H9 (cell line): Measurements from ENCODE around the gene CDH13. TPM values are rescaled to one million over a fixed set of nuclear protein-coding genes. Genes with fewer than 3 reads are reported as not detected.

Experiments used
- DNase-seq: peaks from one replicate; pipeline ENCODE4 v3.0.0-alpha.2; 2017
- H2AFZ ChIP-seq: one replicate; pipeline ENCODE4 v1.6.1; 2013; ENCODE audit warnings: mild to moderate bottlenecking, low read length, control low read depth, moderate library complexity
- H2AK5ac ChIP-seq: 2 replicates; pipeline ENCODE4 v1.6.1; 2013; ENCODE audit warnings: low read length, control low read depth, mixed read lengths; ENCODE audit not compliant: insufficient read length
- H2BK120ac ChIP-seq: one replicate; pipeline ENCODE4 v1.6.1; 2013; ENCODE audit warnings: low read depth, mild to moderate bottlenecking, low read length, control low read depth, inconsistent platforms; ENCODE audit not compliant: poor library complexity, severe bottlenecking
- H2BK12ac ChIP-seq: 2 replicates; pipeline ENCODE4 v1.6.1; 2013; ENCODE audit warnings: low read length, control low read depth, mixed read lengths, low read depth; ENCODE audit not compliant: insufficient read length
- H2BK15ac ChIP-seq: 2 replicates; pipeline ENCODE4 v1.6.1; 2013; ENCODE audit warnings: low read depth, low read length, control low read depth
- H2BK20ac ChIP-seq: one replicate; pipeline ENCODE4 v1.6.1; 2013; ENCODE audit warnings: low read depth, mild to moderate bottlenecking, low read length, control low read depth, inconsistent platforms; ENCODE audit not compliant: poor library complexity, severe bottlenecking
- H2BK5ac ChIP-seq: 2 replicates; pipeline ENCODE4 v1.6.1; 2013; ENCODE audit warnings: low read length, control low read depth, mixed read lengths; ENCODE audit not compliant: insufficient read length
- H3K14ac ChIP-seq: 2 replicates; pipeline ENCODE4 v1.6.1; 2013; ENCODE audit warnings: low read length, control low read depth; ENCODE audit not compliant: insufficient read depth
- H3K18ac ChIP-seq: 2 replicates; pipeline ENCODE4 v1.6.1; 2013; ENCODE audit warnings: low read depth, mild to moderate bottlenecking, mixed read lengths, low read length, control low read depth; ENCODE audit not compliant: insufficient read length
- H3K23ac ChIP-seq: 2 replicates; pipeline ENCODE4 v1.6.1; 2013; ENCODE audit warnings: low read length, control low read depth, mixed read lengths, low read depth; ENCODE audit not compliant: insufficient read length
- H3K23me2 ChIP-seq: 2 replicates; pipeline ENCODE4 v1.6.1; 2013; ENCODE audit warnings: low read depth, mild to moderate bottlenecking, mixed read lengths, low read length, control low read depth; ENCODE audit not compliant: insufficient read length, poor library complexity, severe bottlenecking
- H3K27ac ChIP-seq: 2 replicates; pipeline ENCODE4 v1.5.1; 2013; ENCODE audit warnings: low read length, control low read depth, mixed read lengths, low read depth; ENCODE audit not compliant: insufficient read length
- H3K27me3 ChIP-seq: 2 replicates; pipeline ENCODE4 v1.6.1; 2013; ENCODE audit warnings: low read length, control low read depth, inconsistent platforms; ENCODE audit not compliant: insufficient read depth
- H3K4ac ChIP-seq: 2 replicates; pipeline ENCODE4 v1.6.1; 2013; ENCODE audit warnings: low read depth, mild to moderate bottlenecking, control low read depth, inconsistent platforms, low read length, moderate library complexity
- H3K4me1 ChIP-seq: 2 replicates; pipeline ENCODE4 v1.6.1; 2013; ENCODE audit warnings: low read length, control low read depth, inconsistent platforms; ENCODE audit not compliant: insufficient read depth
- H3K4me2 ChIP-seq: 2 replicates; pipeline ENCODE4 v1.6.1; 2013; ENCODE audit warnings: low read length, control low read depth, mixed read lengths; ENCODE audit not compliant: insufficient read length, insufficient read depth
- H3K56ac ChIP-seq: 2 replicates; pipeline ENCODE4 v1.6.1; 2013; ENCODE audit warnings: low read depth, mild to moderate bottlenecking, mixed read lengths, low read length, control low read depth; ENCODE audit not compliant: insufficient read length
- H3K79me1 ChIP-seq: 2 replicates; pipeline ENCODE4 v1.6.1; 2013; ENCODE audit warnings: low read depth, mild to moderate bottlenecking, moderate library complexity, low read length, control low read depth, inconsistent platforms; ENCODE audit not compliant: insufficient read depth, poor library complexity, severe bottlenecking
- H3K79me2 ChIP-seq: 2 replicates; pipeline ENCODE4 v1.6.1; 2013; ENCODE audit warnings: low read length, control low read depth, inconsistent platforms; ENCODE audit not compliant: insufficient read depth
- H3K9ac ChIP-seq: 2 replicates; pipeline ENCODE4 v1.6.1; 2013; ENCODE audit warnings: low read length, control low read depth, mixed read lengths; ENCODE audit not compliant: insufficient read length; ENCODE audit errors: extremely low read depth
- H3K9me3 ChIP-seq: one replicate; pipeline ENCODE4 v1.6.1; 2013; ENCODE audit warnings: low read depth, low read length, inconsistent platforms; ENCODE audit not compliant: control insufficient read depth
- H3T11ph ChIP-seq: one replicate; pipeline ENCODE4 v1.6.1; 2013; ENCODE audit warnings: mild to moderate bottlenecking, low read length, control low read depth, inconsistent platforms
- H4K20me1 ChIP-seq: one replicate; pipeline ENCODE4 v1.6.1; 2013; ENCODE audit not compliant: control insufficient read depth, insufficient read length, insufficient read depth
- H4K5ac ChIP-seq: 2 replicates; pipeline ENCODE4 v1.6.1; 2013; ENCODE audit warnings: low read depth, mild to moderate bottlenecking, mixed read lengths, low read length, control low read depth; ENCODE audit not compliant: insufficient read length
- H4K8ac ChIP-seq: replicated peaks from 2 replicates; pipeline ENCODE4 v1.6.1; 2013; ENCODE audit warnings: low read length, control low read depth, mixed read lengths, low read depth; ENCODE audit not compliant: insufficient read length
- H4K91ac ChIP-seq: 2 replicates; pipeline ENCODE4 v1.6.1; 2013; ENCODE audit warnings: low read depth, mild to moderate bottlenecking, moderate library complexity, mixed read lengths, low read length, control low read depth; ENCODE audit not compliant: insufficient read length
- H3K27ac Mint-ChIP-seq, 3 experiments: 2 replicates in 2 of 3; 3 replicates in 1 of 3; pipeline ENCODE4 v1.8.0; 2020 to 2021; ENCODE audit warnings: mixed read lengths in 3 of 3, mild to moderate bottlenecking in 1 of 3, moderate library complexity in 1 of 3
- H3K27me3 Mint-ChIP-seq: 2 replicates; pipeline ENCODE4 v1.8.0; 2021; ENCODE audit warnings: low read depth, mild to moderate bottlenecking, moderate library complexity, mixed read lengths
- H3K36me3 Mint-ChIP-seq, 3 experiments: 2 replicates in 2 of 3; 3 replicates in 1 of 3; pipeline ENCODE4 v1.8.0; 2020 to 2021; ENCODE audit warnings: low read depth in 3 of 3, mixed read lengths in 3 of 3; ENCODE audit not compliant: insufficient read depth in 1 of 3
- H3K4me1 Mint-ChIP-seq, 2 experiments: 2 replicates each; pipeline ENCODE4 v1.8.0; 2020; ENCODE audit warnings: mixed read lengths in 2 of 2
- H3K4me3 Mint-ChIP-seq, 2 experiments: 2 replicates in 1 of 2; 3 replicates in 1 of 2; pipeline ENCODE4 v1.8.0; 2020 to 2021; ENCODE audit warnings: mild to moderate bottlenecking in 2 of 2, mixed read lengths in 2 of 2, moderate library complexity in 1 of 2
- H3K9me3 Mint-ChIP-seq, 2 experiments: 2 replicates in 1 of 2; 3 replicates in 1 of 2; pipeline ENCODE4 v1.8.0; 2020; ENCODE audit warnings: mild to moderate bottlenecking in 2 of 2, mixed read lengths in 2 of 2, moderate library complexity in 1 of 2
- WGBS: extraction: QIAGEN DNeasy Blood & Tissue Kit; methylation state at CpG from one replicate; pipeline ENCODE4 v1.1.7; 2013; ENCODE audit warnings: missing lambda C conversion rate, low lambda C conversion rate, mixed read lengths; ENCODE audit not compliant: insufficient read length; ENCODE audit errors: extremely low coverage; 5-methylcytosine and 5-hydroxymethylcytosine counted together
- total RNA-seq: library from RNA; stranded (reverse); gene quantifications from 2 replicates; pipeline ENCODE4 v1.2.1, GENCODE V29; 2021
- TF ChIP-seq, protein P1 (sequence below): fragments of 200-600 bp; sonication (generic); conservative IDR thresholded peaks from 3 replicates; pipeline ENCODE4 v1.8.0; 2021; ENCODE audit warnings: antibody characterized with exemption, mild to moderate bottlenecking

CDH13 gene
- total RNA-seq, 1 experiment from 2014 or later = 1.5 TPM

DNA sequence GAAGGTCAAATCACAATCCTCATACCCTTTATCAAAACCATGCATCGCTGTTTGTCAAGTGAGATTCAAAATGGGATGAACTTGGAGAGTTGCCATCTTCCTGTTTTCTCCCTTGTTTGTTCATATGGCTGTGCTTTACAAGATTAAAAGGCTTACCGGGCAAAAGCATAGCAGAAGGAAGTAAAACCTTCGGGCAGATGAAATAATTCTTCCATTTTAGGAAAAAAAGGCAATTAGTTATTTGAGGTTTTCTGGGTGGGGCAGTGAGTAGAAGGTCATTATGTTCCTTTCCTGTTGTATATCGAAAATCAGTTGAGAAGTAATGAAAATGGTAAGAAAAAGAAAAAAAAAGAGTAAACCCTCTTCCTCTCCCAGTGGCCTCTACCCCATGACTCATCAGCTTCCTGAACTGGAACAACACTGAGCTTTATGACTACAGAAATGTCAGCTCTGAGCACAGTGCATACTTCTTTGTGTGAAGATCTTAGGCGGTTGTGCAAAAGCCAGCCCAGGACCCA lies 369.2 kb downstream of the CDH13 start:
- Histone ChIP-seq H3K79me1 (no peaks in the 10 kb centered on the region), H3K23me2 (no peaks in the 10 kb centered on the region), H2BK12ac (no peak overlapping the region), H3K9me3 (no peaks in the 10 kb centered on the region), H3K9ac (no peak overlapping the region), H2BK15ac (no peak overlapping the region), H3K27ac (no peak overlapping the region), H3K23ac (no peak overlapping the region), H3K18ac (no peak overlapping the region), H2BK120ac (no peak overlapping the region), H3K4me2 (no peak overlapping the region), H2AK5ac (no peak overlapping the region), H2BK20ac (no peak overlapping the region), H3T11ph (no peak overlapping the region), H4K5ac (no peak overlapping the region), H3K4ac (no peak overlapping the region), H3K14ac (no peak overlapping the region), H4K8ac (no peak overlapping the region), H4K20me1 (no peaks in the 10 kb centered on the region), H3K27me3 (no peaks in the 10 kb centered on the region), H2BK5ac (no peak overlapping the region), H2AFZ (no peak overlapping the region), H3K4me1 (no peaks in the 10 kb centered on the region; the same call in 1 of the 2 replicates), H3K79me2 (no peaks in the 10 kb centered on the region), H3K56ac (no peak overlapping the region), H4K91ac (no peak overlapping the region)
- Mint-ChIP-seq H3K4me1 (0 out of 4 replicates have a peak, but pooled peaks cover 0 to 2% of the 10 kb centered on the region in 2 experiments), H3K9me3 (no peaks in the 10 kb centered on the region), H3K36me3 (no peaks in the 10 kb centered on the region), H3K27ac (no peak overlapping the region), H3K27me3 (no peaks in the 10 kb centered on the region; the same call in 1 of the 2 replicates), H3K4me3 (no peak overlapping the region)
- no CpG with 5 or more reads among the region's 5 CpGs for WGBS
- TF ChIP-seq, protein P1, sequence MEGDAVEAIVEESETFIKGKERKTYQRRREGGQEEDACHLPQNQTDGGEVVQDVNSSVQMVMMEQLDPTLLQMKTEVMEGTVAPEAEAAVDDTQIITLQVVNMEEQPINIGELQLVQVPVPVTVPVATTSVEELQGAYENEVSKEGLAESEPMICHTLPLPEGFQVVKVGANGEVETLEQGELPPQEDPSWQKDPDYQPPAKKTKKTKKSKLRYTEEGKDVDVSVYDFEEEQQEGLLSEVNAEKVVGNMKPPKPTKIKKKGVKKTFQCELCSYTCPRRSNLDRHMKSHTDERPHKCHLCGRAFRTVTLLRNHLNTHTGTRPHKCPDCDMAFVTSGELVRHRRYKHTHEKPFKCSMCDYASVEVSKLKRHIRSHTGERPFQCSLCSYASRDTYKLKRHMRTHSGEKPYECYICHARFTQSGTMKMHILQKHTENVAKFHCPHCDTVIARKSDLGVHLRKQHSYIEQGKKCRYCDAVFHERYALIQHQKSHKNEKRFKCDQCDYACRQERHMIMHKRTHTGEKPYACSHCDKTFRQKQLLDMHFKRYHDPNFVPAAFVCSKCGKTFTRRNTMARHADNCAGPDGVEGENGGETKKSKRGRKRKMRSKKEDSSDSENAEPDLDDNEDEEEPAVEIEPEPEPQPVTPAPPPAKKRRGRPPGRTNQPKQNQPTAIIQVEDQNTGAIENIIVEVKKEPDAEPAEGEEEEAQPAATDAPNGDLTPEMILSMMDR = no peak
- no peak for DNase-seq
